ENCODE measurements around the gene KCNQ2. TPM values are rescaled to one million over a fixed set of nuclear protein-coding genes. Genes with fewer than 3 reads are reported as not detected.

Gene KCNQ2
- total RNA-seq, 2 donors from 2014 or later: 0.46 to 35.6 TPM

- TF ChIP-seq POLR2AphosphoS5 (IDR thresholded peaks at IDR 0.05) (no peak), CTCF (IDR thresholded peaks at IDR 0.05) (no peak), POLR2A (IDR thresholded peaks at IDR 0.05) (no peak)
- H3K27me3 ChIP-seq (replicated peaks; ENCODE audit: insufficient read depth): peaks cover 14% of the 10 kb centered on the region
- intact Hi-C loops (cut with DNase I): no loop called here
- no peak for DNase-seq (ENCODE audit: low spot score)
- peaks cover 3% of the 10 kb centered on the region for H3K4me1 ChIP-seq (replicated peaks)
- H3K4me3 ChIP-seq: no peak overlapping the region
- no peaks in the 10 kb centered on the region for H3K36me3 ChIP-seq
- WGBS: 84% methylated on average over 17 of the region's 17 CpGs
- no peaks in the 10 kb centered on the region for H3K9me3 ChIP-seq
- no peak overlapping the region for H3K27ac ChIP-seq
These were observed 5.6 kb downstream of the KCNQ2 start for GRCh38 chr20:63466861-63467260.

GRCh38 chr20:63466250-63466825 is 6.1 kb downstream of the KCNQ2 start:
- TF ChIP-seq CTCF (IDR thresholded peaks at IDR 0.05) (no peak), POLR2A (IDR thresholded peaks at IDR 0.05) (no peak), POLR2AphosphoS5 (IDR thresholded peaks at IDR 0.05) (no peak)
- H3K27me3 ChIP-seq (replicated peaks; ENCODE audit: insufficient read depth): peaks cover 11% of the 10 kb centered on the region
- no peaks in the 10 kb centered on the region for H3K36me3 ChIP-seq
- 85% methylated on average over 55 of the region's 55 CpGs for WGBS
- no peak overlapping the region for H3K4me3 ChIP-seq
- intact Hi-C loops (cut with DNase I): no loop called here
- H3K4me1 ChIP-seq (replicated peaks): no peaks in the 10 kb centered on the region
- H3K27ac ChIP-seq: no peak overlapping the region
- DNase-seq (ENCODE audit: low spot score): no peak
- H3K9me3 ChIP-seq: no peaks in the 10 kb centered on the region

- no peak for DNase-seq (ENCODE audit: low spot score)
These were observed 6.8 kb downstream of the KCNQ2 start for GRCh38 chr20:63465380-63466249.

GRCh38 chr20:63464289-63464635 is 8.2 kb downstream of the KCNQ2 start:
- no peak for DNase-seq (ENCODE audit: low spot score)
- Histone ChIP-seq H3K36me3 (no peaks in the 10 kb centered on the region), H3K4me3 (no peak overlapping the region), H3K9me3 (no peaks in the 10 kb centered on the region), H3K4me1 (replicated peaks) (no peaks in the 10 kb centered on the region), H3K27ac (no peak overlapping the region), H3K27me3 (replicated peaks; ENCODE audit: insufficient read depth) (peaks cover 21% of the 10 kb centered on the region)
- TF ChIP-seq POLR2AphosphoS5 (IDR thresholded peaks at IDR 0.05) (no peak), POLR2A (IDR thresholded peaks at IDR 0.05) (no peak), CTCF (IDR thresholded peaks at IDR 0.05) (no peak)
- WGBS: 86% methylated on average over 12 of the region's 12 CpGs
- intact Hi-C loops (cut with DNase I): no loop called here

More at GRCh38 chr20:63465380-63466249, 6.8 kb downstream of the KCNQ2 start:
- intact Hi-C loops (cut with DNase I): no loop called here
- Histone ChIP-seq H3K4me3 (no peak overlapping the region), H3K36me3 (no peaks in the 10 kb centered on the region), H3K9me3 (no peaks in the 10 kb centered on the region), H3K27me3 (replicated peaks; ENCODE audit: insufficient read depth) (peaks cover 13% of the 10 kb centered on the region), H3K4me1 (replicated peaks) (no peaks in the 10 kb centered on the region), H3K27ac (no peak overlapping the region)
- WGBS: 77% methylated on average over 56 of the region's 56 CpGs
- no peak for TF ChIP-seq CTCF (IDR thresholded peaks at IDR 0.05)
- no peak for TF ChIP-seq POLR2A (IDR thresholded peaks at IDR 0.05)
- no peak for TF ChIP-seq POLR2AphosphoS5 (IDR thresholded peaks at IDR 0.05)

All from prostate gland (tissue), 2 donors.